ENCODE data around the gene NPDC1. TPM values are rescaled to one million over a fixed set of nuclear protein-coding genes. Genes with fewer than 3 reads are reported as not detected.
A peak's percentile ranks its signal among the peaks of the same experiment; 100 is the strongest.
"Not testable (repeated sequence)": the region's sequence is repeated elsewhere in the genome, so short reads cannot be mapped to it uniquely, and the experiment has no call there.

NPDC1 gene
- total RNA-seq, 1 donor from 2014 or later, result 61.1 TPM

GRCh38 chr9:137007108-137007815, 38.7 kb downstream of the NPDC1 start:
- Mint-ChIP-seq H3K4me1 (no peaks in the 10 kb centered on the region), H3K36me3 (ENCODE audit: low read depth) (no peaks in the 10 kb centered on the region), H3K9me3 (no peaks in the 10 kb centered on the region), H3K27me3 (ENCODE audit: low read depth) (no peaks in the 10 kb centered on the region), H3K4me3 (no peak overlapping the region), H3K27ac (ENCODE audit: unreplicated experiment) (no peak overlapping the region)
- TF ChIP-seq CTCF (conservative IDR thresholded peaks at IDR 0.05), result no peak
- no peak for DNase-seq (ENCODE audit: low read depth, low spot score)

- Mint-ChIP-seq H3K36me3 (ENCODE audit: low read depth) (no peaks in the 10 kb centered on the region), H3K27me3 (ENCODE audit: low read depth) (no peaks in the 10 kb centered on the region), H3K9me3 (no peaks in the 10 kb centered on the region), H3K4me1 (no peaks in the 10 kb centered on the region), H3K27ac (ENCODE audit: unreplicated experiment) (no peak overlapping the region), H3K4me3 (no peak overlapping the region)
- no peak for DNase-seq (ENCODE audit: low read depth, low spot score)
- no peak for TF ChIP-seq CTCF (conservative IDR thresholded peaks at IDR 0.05)
These were observed 39.6 kb downstream of the NPDC1 start for GRCh38 chr9:137006116-137007003.

- not testable (repeated sequence) for H3K27me3 Mint-ChIP-seq (ENCODE audit: low read depth); H3K4me3 Mint-ChIP-seq; H3K9me3 Mint-ChIP-seq; H3K27ac Mint-ChIP-seq (ENCODE audit: unreplicated experiment); H3K36me3 Mint-ChIP-seq (ENCODE audit: low read depth); H3K4me1 Mint-ChIP-seq; DNase-seq (ENCODE audit: low read depth, low spot score)
- TF ChIP-seq CTCF (conservative IDR thresholded peaks at IDR 0.05), result peak; percentile 55
These were observed 41.7 kb downstream of the NPDC1 start for GRCh38 chr9:137004285-137004684.

- Mint-ChIP-seq H3K9me3 (no peaks in the 10 kb centered on the region), H3K36me3 (ENCODE audit: low read depth) (no peaks in the 10 kb centered on the region), H3K27ac (ENCODE audit: unreplicated experiment) (no peak overlapping the region), H3K4me3 (no peak overlapping the region), H3K4me1 (peaks cover 6% of the 10 kb centered on the region), H3K27me3 (ENCODE audit: low read depth) (peaks cover 4% of the 10 kb centered on the region)
- no peak for TF ChIP-seq CTCF (conservative IDR thresholded peaks at IDR 0.05)
- no peak for DNase-seq (ENCODE audit: low read depth, low spot score)
These were observed 43.3 kb downstream of the NPDC1 start for GRCh38 chr9:137002646-137003041.

- no peak for TF ChIP-seq CTCF (conservative IDR thresholded peaks at IDR 0.05)
- DNase-seq (ENCODE audit: low read depth, low spot score), result no peak
- peaks cover 8% of the 10 kb centered on the region for H3K27me3 Mint-ChIP-seq (ENCODE audit: low read depth)
- H3K27ac Mint-ChIP-seq (ENCODE audit: unreplicated experiment), result no peak overlapping the region
- H3K4me1 Mint-ChIP-seq, result peaks cover 8% of the 10 kb centered on the region
- H3K4me3 Mint-ChIP-seq, result no peak overlapping the region
- no peaks in the 10 kb centered on the region for H3K36me3 Mint-ChIP-seq (ENCODE audit: low read depth)
- no peaks in the 10 kb centered on the region for H3K9me3 Mint-ChIP-seq
These were observed 43.9 kb downstream of the NPDC1 start for GRCh38 chr9:137001857-137002645.

Data from neural crest cell (in vitro differentiated cells).